Activated naive CD4-positive, alpha-beta T cell treated with anti-CD3 and anti-CD28 coated beads, Interleukin-2, amount 50 U/mL, for 24 hours (primary cell): Measurements from ENCODE around the gene ATP5MC2.
"Not testable (repeated sequence)": the region's sequence is repeated elsewhere in the genome, so short reads cannot be mapped to it uniquely, and the experiment has no call there.

ENCODE experiments used
- H3K27ac Mint-ChIP-seq: one replicate; pipeline ENCODE4 v1.8.0; 2021; ENCODE audit warnings: mild to moderate bottlenecking, mixed read lengths
- H3K27me3 Mint-ChIP-seq: one replicate; pipeline ENCODE4 v1.8.0; 2021; ENCODE audit warnings: mixed read lengths
- H3K36me3 Mint-ChIP-seq: one replicate; pipeline ENCODE4 v1.8.0; 2021; ENCODE audit warnings: mixed read lengths
- H3K4me1 Mint-ChIP-seq: one replicate; pipeline ENCODE4 v1.8.0; 2021; ENCODE audit warnings: mixed read lengths
- H3K4me3 Mint-ChIP-seq: one replicate; pipeline ENCODE4 v1.8.0; 2021; ENCODE audit warnings: mild to moderate bottlenecking, mixed read lengths
- H3K9me3 Mint-ChIP-seq: one replicate; pipeline ENCODE4 v1.8.0; 2021; ENCODE audit warnings: mixed read lengths

The ATP5MC2 gene

DNA sequence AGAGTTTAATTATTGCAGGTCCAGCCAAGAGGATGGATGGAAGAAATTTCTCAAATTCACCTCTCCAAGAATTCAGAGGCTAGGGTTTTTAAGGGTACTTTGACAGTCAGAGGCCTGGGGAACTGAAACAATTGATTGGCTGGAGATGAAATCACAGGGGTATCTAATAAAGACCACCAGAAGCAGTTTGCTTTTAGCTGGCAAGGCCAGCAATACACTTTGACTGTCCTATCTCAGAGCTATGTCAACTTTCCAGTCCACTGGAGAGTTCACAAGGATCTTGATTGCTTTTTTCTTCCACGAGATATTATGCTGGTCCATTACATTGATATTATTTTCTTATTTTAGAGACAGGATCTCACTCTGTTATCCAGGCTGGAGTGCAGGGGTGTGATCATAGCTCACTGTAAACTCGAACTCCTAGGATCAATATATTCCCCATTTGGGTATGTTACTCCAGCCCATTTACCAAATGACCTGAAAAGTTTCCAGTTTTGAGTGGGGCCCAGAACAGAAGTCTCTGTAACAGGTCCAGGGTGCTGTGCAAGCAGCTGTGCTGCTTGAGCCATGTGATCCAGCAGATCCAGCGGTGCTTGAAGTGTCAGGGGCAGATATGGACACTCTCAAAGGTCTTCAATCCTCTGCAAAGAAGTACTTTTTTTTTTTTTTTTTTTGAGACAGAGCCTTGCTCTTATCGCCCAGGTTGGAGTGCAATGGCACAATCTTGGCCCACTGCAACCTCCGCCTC is 32.5 kb downstream of the ATP5MC2 start:
- no peaks in the 10 kb centered on the region for H3K4me1 Mint-ChIP-seq
- no peak overlapping the region for H3K27ac Mint-ChIP-seq
- no peaks in the 10 kb centered on the region for H3K9me3 Mint-ChIP-seq
- H3K4me3 Mint-ChIP-seq: no peak overlapping the region
- peaks cover 1% of the 10 kb centered on the region for H3K36me3 Mint-ChIP-seq
- H3K27me3 Mint-ChIP-seq: no peaks in the 10 kb centered on the region

DNA sequence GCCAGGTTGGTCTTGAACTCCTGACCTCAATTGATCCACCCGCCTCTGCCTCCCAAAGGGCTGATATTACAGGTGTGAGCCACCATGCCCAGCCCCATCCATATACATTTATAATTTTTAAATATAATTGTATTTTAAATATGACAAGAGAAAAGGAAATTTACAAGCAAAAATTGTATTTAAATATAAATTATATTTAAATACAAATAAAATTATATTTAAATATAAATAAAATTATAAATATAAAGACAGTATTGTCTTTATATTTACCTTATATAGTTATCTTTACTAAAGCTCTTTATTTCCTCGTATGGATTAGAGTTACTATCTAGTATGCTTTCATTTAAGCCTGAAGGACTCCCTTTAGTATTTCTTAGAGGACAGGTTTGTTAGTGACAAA is 37.8 kb downstream of the ATP5MC2 start:
- peaks cover 1% of the 10 kb centered on the region for H3K36me3 Mint-ChIP-seq
- no peaks in the 10 kb centered on the region for H3K4me1 Mint-ChIP-seq
- no peaks in the 10 kb centered on the region for H3K27me3 Mint-ChIP-seq

DNA sequence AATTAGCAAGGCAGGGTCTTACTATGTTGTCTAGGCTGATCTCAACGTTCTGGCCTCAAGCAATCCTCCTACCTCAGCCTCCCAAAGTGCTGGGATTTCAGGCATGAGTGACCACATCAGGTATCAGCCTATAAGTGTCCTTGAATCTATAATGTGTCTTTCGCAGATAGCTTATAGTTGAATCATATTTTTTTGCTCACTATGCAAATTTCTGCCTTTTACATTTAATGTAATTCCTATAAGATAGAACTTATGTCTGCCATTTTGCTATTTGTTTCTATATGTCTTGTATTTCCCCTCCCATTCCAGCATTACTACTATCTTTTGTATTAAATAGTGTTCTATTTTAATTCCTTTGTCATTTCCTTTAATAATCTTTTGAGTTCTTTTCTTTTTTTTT is 39.2 kb downstream of the ATP5MC2 start:
- Mint-ChIP-seq H3K27me3 (no peaks in the 10 kb centered on the region), H3K4me3 (no peak overlapping the region), H3K27ac (no peak overlapping the region)

More for the DNA sequence above, 37.8 kb downstream of the ATP5MC2 start:
- Mint-ChIP-seq H3K9me3 (no peaks in the 10 kb centered on the region), H3K27ac (no peak overlapping the region), H3K4me3 (no peak overlapping the region)

DNA sequence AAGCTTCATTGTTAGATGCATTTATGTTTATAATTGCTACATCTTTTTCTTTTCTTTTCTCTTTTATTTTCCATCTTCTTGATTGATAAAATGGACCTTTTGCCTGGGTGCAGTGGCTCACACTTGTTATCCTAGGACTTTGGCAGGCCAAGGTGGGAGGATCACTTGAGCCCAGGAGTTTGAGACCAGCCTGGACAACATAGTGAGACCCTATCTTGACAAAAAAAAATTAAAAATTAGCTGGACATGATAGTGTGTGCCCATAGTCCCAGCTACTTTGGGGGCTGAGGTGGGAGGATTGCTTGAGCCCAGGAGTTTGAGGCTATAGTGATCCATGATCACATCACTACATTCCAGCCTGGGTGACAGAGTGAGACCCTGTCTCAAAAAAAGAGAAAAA is 40.2 kb downstream of the ATP5MC2 start:
- H3K27me3 Mint-ChIP-seq, H3K9me3 Mint-ChIP-seq, H3K4me3 Mint-ChIP-seq, H3K36me3 Mint-ChIP-seq, H3K27ac Mint-ChIP-seq, H3K4me1 Mint-ChIP-seq: not testable (repeated sequence)

More for the DNA sequence above, 39.2 kb downstream of the ATP5MC2 start:
- Mint-ChIP-seq H3K4me1 (no peaks in the 10 kb centered on the region), H3K36me3 (peaks cover 1% of the 10 kb centered on the region), H3K9me3 (no peaks in the 10 kb centered on the region)

- no peaks in the 10 kb centered on the region for H3K9me3 Mint-ChIP-seq
Measured at GRCh38 chr12:53631721-53632120, 44.2 kb downstream of the ATP5MC2 start.

GRCh38 chr12:53627919-53628318 is 48.0 kb downstream of the ATP5MC2 start:
- Mint-ChIP-seq H3K4me1 (peaks cover 40% of the 10 kb centered on the region), H3K4me3 (no peak overlapping the region), H3K27me3 (no peaks in the 10 kb centered on the region), H3K27ac (no peak overlapping the region), H3K9me3 (no peaks in the 10 kb centered on the region), H3K36me3 (peaks cover 4% of the 10 kb centered on the region)

More at GRCh38 chr12:53631721-53632120, 44.2 kb downstream of the ATP5MC2 start:
- H3K36me3 Mint-ChIP-seq: no peaks in the 10 kb centered on the region
- no peak overlapping the region for H3K4me3 Mint-ChIP-seq
- H3K27me3 Mint-ChIP-seq: no peaks in the 10 kb centered on the region
- H3K4me1 Mint-ChIP-seq: peaks cover 6% of the 10 kb centered on the region
- no peak overlapping the region for H3K27ac Mint-ChIP-seq

DNA sequence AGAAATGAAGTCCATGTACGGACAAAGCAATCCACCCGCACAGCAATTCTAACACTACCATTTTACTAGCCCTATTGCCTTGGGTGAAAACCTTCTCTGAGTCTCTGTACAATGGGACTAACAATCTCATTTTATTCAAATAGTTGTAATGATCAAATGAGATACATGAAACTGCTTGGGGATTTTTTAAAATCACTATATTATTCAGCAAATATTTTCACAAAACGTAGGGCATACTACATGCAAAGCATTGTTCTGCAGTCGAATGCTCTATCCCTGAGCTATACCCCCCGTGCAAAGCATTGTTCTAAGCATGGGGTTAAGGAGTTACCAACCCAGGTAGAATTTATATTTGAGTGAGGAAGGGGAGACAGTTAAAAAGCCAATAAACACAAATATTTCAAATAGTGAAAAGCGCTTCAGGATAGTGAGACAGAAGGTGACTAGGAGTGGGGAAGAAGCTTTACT is 49.1 kb downstream of the ATP5MC2 start:
- Mint-ChIP-seq H3K27me3 (no peaks in the 10 kb centered on the region), H3K4me3 (peak overlapping the region; percentile 100), H3K36me3 (peaks cover 4% of the 10 kb centered on the region), H3K4me1 (peaks cover 45% of the 10 kb centered on the region), H3K9me3 (no peaks in the 10 kb centered on the region), H3K27ac (peak overlapping the region; percentile 97)

- H3K36me3 Mint-ChIP-seq: peaks cover 4% of the 10 kb centered on the region
- H3K4me1 Mint-ChIP-seq: peaks cover 50% of the 10 kb centered on the region
- H3K27me3 Mint-ChIP-seq: no peaks in the 10 kb centered on the region
- peak within 1 kb of the TSS; percentile 97 for H3K27ac Mint-ChIP-seq
- H3K9me3 Mint-ChIP-seq: no peaks in the 10 kb centered on the region
- peak within 1 kb of the TSS; percentile 100 for H3K4me3 Mint-ChIP-seq
Measured at GRCh38 chr12:53625946-53626701, 49.8 kb downstream of the ATP5MC2 start, which contains the start of gene ATF7. TSS of gene ATF7 (minus strand) at chr12:53626382. CDS start at chr12:53601000, 25,382 bp downstream.

GRCh38 chr12:53625373-53625945 is 50.4 kb downstream of the ATP5MC2 start:
- Mint-ChIP-seq H3K9me3 (no peaks in the 10 kb centered on the region), H3K4me3 (peak overlapping the region; percentile 100), H3K4me1 (peaks cover 56% of the 10 kb centered on the region), H3K27me3 (no peaks in the 10 kb centered on the region), H3K27ac (peak overlapping the region; percentile 97), H3K36me3 (peaks cover 4% of the 10 kb centered on the region)

- Mint-ChIP-seq H3K27ac (peak overlapping the region; percentile 97), H3K36me3 (peaks cover 4% of the 10 kb centered on the region), H3K4me3 (peak overlapping the region; percentile 100), H3K9me3 (no peaks in the 10 kb centered on the region), H3K4me1 (peaks cover 56% of the 10 kb centered on the region), H3K27me3 (no peaks in the 10 kb centered on the region)
Measured at GRCh38 chr12:53624956-53625355, 50.9 kb downstream of the ATP5MC2 start.

- Mint-ChIP-seq H3K9me3 (no peaks in the 10 kb centered on the region), H3K4me3 (peak overlapping the region; percentile 100), H3K27me3 (no peaks in the 10 kb centered on the region), H3K27ac (peak overlapping the region; percentile 43), H3K36me3 (peaks cover 4% of the 10 kb centered on the region), H3K4me1 (peaks cover 56% of the 10 kb centered on the region)
Measured at GRCh38 chr12:53624458-53624857, 51.4 kb downstream of the ATP5MC2 start.

DNA sequence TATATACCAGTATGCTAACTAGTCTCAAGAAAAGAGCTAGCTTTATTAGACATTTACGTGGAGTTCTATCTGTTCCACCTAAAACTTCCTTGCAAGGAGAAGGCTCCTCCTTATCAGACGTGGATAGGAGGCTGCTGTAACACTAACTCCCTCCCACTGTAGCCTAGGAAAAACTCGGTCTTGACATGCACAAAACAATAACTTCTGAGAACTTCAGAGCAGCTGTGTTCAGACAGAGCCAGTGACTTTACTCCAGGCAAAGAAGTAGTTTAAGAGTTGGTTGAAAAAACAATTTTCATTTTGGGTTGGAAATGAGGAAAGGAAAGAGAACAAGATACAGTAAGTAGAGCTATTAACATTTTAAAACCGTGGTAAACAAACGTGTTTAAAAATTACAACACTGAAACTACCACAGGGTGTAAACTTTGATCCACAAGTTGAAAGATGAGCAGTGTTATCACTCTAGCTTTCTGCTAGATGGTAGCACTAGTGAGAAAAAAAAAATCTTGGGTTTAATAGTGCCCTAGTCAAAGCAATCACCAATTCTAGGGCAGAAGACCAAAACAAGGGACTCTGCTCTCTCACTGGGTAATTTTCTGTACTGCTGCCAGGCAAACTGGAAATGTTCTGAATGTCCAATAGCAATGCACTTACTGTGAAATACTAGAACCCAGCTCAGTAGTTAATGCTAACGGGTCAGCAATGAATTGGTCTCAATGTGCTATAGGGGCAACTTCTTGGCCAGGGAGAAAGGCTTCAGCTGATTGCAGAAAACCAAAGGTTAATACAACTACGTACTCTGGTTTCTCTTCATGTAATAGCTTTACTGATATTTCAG is 52.1 kb downstream of the ATP5MC2 start:
- Mint-ChIP-seq H3K27ac (peak overlapping the region; percentile 78), H3K36me3 (peaks cover 4% of the 10 kb centered on the region), H3K4me3 (peak overlapping the region; percentile 100), H3K9me3 (no peaks in the 10 kb centered on the region), H3K4me1 (peaks cover 59% of the 10 kb centered on the region), H3K27me3 (no peaks in the 10 kb centered on the region)

DNA sequence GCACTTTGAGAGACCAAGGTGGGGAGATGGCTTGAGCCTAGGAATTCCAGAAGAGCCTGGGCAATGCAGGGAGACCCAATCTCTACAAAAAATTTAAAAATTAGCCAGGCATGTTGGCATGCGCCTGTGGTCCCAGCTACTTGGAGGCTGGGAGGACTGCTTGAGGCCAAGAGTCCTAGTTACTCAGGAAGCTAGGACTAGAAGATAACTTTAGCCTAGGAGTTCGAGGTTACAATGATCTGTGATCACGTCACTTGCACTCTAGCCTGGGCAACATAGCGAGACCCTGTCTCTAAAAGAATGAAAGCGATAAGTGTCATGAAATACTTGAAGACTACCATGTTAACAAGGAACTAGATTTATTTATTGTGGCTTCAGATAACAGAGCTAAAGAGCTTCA is 53.2 kb downstream of the ATP5MC2 start:
- Mint-ChIP-seq H3K27me3 (no peaks in the 10 kb centered on the region), H3K4me1 (peaks cover 69% of the 10 kb centered on the region), H3K9me3 (no peaks in the 10 kb centered on the region), H3K4me3 (no peak overlapping the region), H3K36me3 (peaks cover 7% of the 10 kb centered on the region), H3K27ac (peak overlapping the region; percentile 12)

GRCh38 chr12:53618275-53618674 is 57.6 kb downstream of the ATP5MC2 start:
- no peaks in the 10 kb centered on the region for H3K27me3 Mint-ChIP-seq
- H3K4me1 Mint-ChIP-seq: peaks cover 39% of the 10 kb centered on the region
- peak overlapping the region; percentile 76 for H3K27ac Mint-ChIP-seq
- no peaks in the 10 kb centered on the region for H3K9me3 Mint-ChIP-seq
- peaks cover 3% of the 10 kb centered on the region for H3K36me3 Mint-ChIP-seq
- H3K4me3 Mint-ChIP-seq: peak overlapping the region; percentile 89

- no peaks in the 10 kb centered on the region for H3K9me3 Mint-ChIP-seq
- H3K4me1 Mint-ChIP-seq: peaks cover 36% of the 10 kb centered on the region
- H3K4me3 Mint-ChIP-seq: peak overlapping the region; percentile 89
- peaks cover 3% of the 10 kb centered on the region for H3K36me3 Mint-ChIP-seq
- H3K27me3 Mint-ChIP-seq: no peaks in the 10 kb centered on the region
- no peak overlapping the region for H3K27ac Mint-ChIP-seq
Measured at GRCh38 chr12:53617700-53618099, 58.2 kb downstream of the ATP5MC2 start.
